Globus pallidus (tissue), 1 donor: ENCODE measurements around the gene C3orf49.
A peak's percentile ranks its signal among the peaks of the same experiment; 100 is the strongest.

Source experiments
- DNase-seq: peaks from one replicate; pipeline ENCODE4 v3.0.0-alpha.2; 2015; ENCODE audit warnings: low spot score

C3orf49 gene

DNA sequence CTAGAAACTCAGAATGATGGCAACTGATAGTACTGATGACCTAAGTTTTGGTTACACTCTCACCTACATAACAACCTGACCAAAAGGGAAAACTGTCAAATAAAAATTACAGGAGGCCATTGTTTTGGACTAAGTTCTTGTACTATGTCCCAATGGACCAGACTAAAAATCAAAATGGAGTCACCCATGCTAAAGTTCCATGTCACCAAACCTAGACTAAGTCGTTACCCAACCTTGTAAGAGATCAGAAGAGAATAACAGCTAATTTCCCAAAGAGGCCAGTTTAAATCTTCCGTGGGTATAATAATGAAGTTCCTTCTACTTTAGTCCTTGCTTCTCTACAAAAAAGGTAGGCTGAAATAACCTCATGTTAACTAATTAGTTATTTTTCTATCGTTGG is 32.2 kb downstream of the C3orf49 start:
- DNase-seq, result no peak

DNA sequence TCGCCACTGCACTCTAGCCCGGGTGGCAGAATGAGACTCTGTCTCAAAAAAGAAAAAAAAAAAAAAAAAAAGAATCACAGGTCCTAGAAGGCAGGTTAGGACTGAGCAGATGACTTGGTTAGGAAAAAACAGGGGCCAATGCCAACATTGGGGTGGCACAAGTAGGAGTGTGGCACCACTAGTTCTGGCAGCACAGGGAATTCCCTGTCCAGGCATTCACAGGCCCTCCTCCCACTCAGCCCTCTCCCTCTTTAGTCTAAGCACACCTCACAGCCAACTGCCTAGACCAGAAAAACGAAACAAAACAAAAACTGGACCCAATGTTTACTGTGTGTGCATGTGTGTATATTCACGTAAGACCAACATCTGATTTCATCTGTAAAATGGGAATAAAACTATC is 34.0 kb downstream of the C3orf49 start:
- DNase-seq, result no peak

- no peak for DNase-seq
These were observed 36.3 kb downstream of the C3orf49 start for GRCh38 chr3:63855333-63855940.

DNA sequence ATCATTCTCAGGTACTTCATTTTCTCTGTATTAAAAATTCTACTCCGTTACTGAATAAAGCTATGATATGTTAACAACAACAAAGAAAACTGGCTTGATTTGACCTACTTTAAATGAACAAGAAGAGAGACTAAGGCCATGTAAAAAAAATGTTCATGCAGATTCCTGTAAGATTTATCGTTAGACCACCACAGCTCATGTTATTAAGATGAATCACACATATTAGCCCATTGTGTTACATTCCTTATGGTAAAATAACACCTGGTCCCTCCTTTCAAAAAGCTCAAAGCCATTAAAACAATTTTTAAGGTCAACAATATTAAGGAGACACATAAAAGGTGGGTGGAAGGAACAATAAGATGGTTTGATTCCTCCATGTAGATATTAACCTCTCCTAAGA is 38.2 kb downstream of the C3orf49 start:
- DNase-seq, result no peak

- no peak for DNase-seq
These were observed 41.7 kb downstream of the C3orf49 start for GRCh38 chr3:63860776-63861175.

DNA sequence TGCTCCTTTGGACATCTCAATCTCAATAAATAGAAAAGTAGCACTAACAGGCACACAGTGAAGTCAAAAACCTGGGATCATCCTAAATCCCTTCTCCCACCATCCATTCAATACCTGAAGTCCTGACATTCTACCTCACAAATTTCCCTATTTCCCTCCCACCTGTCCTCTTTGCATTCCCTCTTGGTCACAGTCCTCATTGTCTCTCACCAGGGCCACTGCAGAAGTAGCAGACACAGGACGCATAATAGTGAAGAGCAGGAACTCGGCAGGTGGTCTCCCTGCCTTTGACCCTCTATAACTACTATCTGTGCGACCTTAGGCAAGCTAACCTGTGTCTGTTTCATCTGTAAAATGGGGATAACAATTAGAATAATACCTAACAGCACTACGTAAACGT is 42.2 kb downstream of the C3orf49 start:
- DNase-seq, result no peak

DNA sequence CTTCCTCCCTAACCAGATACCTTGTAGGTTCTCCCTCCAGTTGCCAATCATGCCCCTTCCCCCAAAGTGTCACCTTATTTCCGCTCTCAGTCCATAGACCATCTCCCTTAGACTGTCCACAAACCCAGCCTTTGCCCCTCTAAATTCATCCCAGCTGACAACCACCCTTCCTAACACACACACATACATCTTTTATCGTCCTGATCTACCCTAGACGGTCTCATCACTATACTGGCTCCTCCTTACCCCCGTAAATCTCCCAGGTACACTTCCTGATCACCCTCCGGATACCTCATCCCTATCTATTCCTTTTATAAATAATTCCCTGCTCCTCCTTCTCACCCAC is 43.7 kb downstream of the C3orf49 start:
- DNase-seq, result no peak

GRCh38 chr3:63863150-63864007 is 44.3 kb downstream of the C3orf49 start, which contains the start of the genes ATXN7 and THOC7:
Gene ATXN7, plus strand, starts transcription at chr3:63863867. Its CDS starts 48,732 bp downstream, at chr3:63912599.
Gene THOC7, minus strand, starts transcription at chr3:63863805. Its CDS starts 15 bp downstream, at chr3:63863790.
- peak; percentile 49 for DNase-seq

DNA sequence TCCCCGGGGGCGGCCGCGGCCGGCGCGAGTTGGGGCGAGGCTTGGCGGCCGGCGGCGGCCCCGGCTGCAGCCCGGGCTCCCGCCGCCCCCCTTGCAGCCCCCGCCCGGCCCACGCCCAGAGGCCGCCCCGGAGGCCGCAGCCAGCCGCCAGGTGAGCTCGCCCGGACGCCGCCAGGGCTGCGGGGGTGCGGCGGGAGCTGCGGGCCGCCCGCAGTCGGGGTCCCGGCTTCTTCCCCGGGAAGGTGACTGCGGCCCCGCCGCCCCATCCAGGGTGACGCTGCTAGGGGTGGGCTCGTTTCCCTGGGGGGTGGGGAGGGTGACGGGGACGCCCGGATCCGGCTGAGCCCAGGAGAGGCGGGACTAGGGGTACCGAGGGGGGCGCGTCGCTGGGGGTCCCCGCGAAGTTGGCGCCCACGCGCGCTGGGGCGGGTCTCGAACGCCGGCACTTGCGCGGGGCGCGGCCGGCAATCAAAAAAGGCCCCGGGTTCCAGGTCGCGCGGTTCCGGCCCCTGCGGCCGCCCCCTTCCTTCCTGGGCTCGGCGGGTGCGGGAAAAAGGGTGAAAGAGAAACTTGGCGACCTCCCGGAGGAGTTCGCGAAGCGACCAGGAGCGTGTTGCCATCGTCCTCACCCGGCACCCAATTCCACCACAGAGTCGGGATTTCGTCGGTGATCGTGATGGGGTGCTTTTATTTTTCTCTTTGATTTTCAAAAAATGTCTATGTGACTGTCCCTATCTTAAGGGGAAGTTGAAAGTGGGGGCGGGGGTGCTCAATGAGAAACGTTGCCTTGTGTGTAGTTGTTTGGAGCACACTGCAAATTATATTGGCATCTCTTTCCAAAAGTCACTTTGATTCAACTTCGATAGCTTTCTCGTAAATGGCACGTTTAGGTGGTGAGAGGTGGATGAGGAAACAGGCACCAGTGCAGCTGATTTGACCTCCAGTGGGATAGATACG is 45.2 kb downstream of the C3orf49 start:
- peak; percentile 33 for DNase-seq

GRCh38 chr3:63864965-63865327 is 45.8 kb downstream of the C3orf49 start:
- no peak for DNase-seq

DNA sequence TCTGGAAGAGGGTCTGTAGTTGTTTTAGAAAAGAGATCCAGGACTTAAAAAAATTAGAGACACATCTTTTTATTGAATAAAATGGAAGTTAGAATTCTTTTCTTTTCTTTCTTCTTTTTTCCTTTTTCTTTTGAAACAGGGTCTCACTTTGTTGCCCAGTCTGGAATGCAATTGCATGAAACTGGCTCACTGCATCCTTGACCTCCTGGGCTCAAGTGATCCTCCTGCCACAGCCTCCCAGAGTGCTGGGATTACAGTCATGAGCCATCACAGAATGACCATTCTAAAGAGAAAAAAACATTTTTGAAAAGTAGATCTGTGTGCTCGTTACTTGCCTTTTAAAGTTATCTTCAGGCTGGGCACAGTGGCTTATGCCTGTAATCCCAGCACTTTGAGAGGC is 48.1 kb downstream of the C3orf49 start:
- DNase-seq, result no peak

DNA sequence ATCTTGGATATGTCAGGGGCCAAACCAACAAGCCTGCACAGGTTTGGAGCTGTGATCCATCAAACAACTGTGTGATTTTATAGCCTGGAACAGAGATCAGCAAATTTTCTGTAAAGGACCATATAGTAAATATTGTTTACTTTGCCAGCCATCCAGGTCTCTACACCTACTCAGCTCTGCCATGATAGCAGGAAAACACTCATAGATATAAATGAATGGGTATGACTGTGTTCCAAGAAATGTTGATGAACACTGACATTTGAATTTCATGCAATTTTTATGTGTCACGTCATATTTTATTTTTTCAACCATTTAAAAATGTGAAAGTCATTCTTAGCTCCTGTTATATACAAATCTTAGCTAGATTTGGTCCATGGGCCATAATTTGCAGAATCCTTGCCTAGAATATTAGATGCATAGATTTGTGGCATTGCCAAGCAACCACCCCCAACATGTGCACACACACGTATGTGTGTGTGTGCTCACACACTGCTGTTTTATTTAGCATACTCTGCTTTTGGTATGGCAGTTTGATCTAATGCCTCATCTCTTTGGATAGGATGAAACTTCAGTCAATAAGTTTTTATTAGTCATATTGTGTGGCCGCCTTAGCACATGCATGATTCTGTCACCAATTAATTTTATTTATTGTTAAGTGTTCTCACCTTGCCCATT is 51.0 kb downstream of the C3orf49 start:
- DNase-seq, result no peak

- no peak for DNase-seq
These were observed 51.5 kb downstream of the C3orf49 start for GRCh38 chr3:63870615-63871005.

- DNase-seq, result no peak
These were observed 53.2 kb downstream of the C3orf49 start for GRCh38 chr3:63872135-63872924.

DNA sequence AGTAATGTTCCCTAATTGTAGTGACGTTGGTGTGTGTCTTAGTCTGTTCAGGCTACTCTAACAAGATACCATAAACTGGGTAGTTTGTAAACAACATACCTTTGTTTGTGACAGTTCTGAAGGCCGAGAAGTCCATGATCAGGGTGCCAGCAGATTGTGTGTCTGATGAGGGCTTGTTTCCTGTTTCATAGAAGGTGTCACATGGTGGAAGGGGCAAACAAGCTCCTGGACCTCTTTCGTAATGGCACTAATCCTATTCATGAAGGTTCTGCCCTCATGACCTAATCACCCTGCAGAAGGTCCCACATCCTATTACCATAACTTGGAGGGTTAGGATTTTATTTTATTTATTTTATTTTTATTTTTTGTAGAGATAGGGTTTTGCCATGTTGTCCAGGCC is 55.7 kb downstream of the C3orf49 start:
- no peak for DNase-seq

GRCh38 chr3:63875510-63875909 is 56.4 kb downstream of the C3orf49 start:
- no peak for DNase-seq

DNA sequence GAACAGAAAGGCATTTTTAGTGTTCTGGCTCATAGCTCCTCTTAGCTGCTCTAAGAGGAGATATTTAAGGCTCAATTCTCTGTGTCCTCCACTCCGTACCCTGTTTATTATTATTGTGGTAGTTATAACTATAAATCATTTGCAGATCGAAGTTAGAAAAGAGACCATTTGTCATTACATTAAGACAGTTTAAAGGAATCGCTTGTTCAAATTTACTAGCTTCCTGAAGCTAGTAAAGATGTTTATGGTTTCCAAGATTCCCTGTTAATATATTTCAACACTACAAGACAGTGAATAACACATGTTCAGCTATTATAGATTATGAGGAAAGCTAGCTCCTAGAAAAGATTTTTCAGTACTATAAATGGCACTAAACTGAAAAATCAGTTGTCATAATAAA is 57.2 kb downstream of the C3orf49 start:
- DNase-seq, result no peak

- no peak for DNase-seq
These were observed 58.8 kb downstream of the C3orf49 start for GRCh38 chr3:63877737-63878393.

GRCh38 chr3:63878394-63879060 is 59.4 kb downstream of the C3orf49 start:
- DNase-seq, result no peak

DNA sequence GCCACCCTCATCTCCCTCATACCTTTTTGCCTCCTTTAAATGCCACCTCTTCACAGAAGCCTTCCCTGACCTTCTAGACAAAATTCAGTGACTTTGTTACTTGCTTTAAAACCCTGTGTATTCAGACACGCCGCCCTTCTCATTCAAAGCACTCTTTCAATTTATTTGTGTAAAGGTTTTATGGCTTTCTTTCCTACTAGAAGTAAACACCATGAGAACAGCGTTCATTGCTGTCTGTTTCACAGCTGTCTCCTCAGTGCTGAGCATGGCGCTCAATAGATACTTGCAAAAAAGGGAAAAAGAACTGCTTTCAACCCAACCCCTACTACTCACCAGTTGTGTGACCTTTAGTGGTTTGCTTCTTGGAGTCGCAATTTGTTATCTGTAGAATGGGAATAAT is 61.6 kb downstream of the C3orf49 start:
- no peak for DNase-seq
